Hepatocyte (in vitro differentiated cells): Measurements from ENCODE around the gene HPS4. TPM values are rescaled to one million over a fixed set of nuclear protein-coding genes. Genes with fewer than 3 reads are reported as not detected.
"Not testable (repeated sequence)": the region's sequence is repeated elsewhere in the genome, so short reads cannot be mapped to it uniquely, and the experiment has no call there.

Experiments
- DNase-seq: peaks from one replicate; pipeline ENCODE4 v3.0.0-alpha.2; 2016; ENCODE audit warnings: low spot score
- H2AFZ ChIP-seq: fragments of 200-600 bp; sonication (generic); 2 replicates; pipeline ENCODE4 v1.6.0; 2016; ENCODE audit warnings: antibody characterized with exemption, mild to moderate bottlenecking
- H3K27ac ChIP-seq: fragments of 200-600 bp; sonication (generic); 2 replicates; pipeline ENCODE4 v1.5.1; 2016; ENCODE audit warnings: mild to moderate bottlenecking
- H3K27me3 ChIP-seq: fragments of 200-600 bp; sonication (generic); 2 replicates; pipeline ENCODE4 v1.6.1; 2016
- H3K36me3 ChIP-seq: fragments of 200-600 bp; sonication (generic); replicated peaks from 2 replicates; pipeline ENCODE4 v1.5.1; 2016; ENCODE audit warnings: low read depth; ENCODE audit not compliant: insufficient read depth
- H3K4me1 ChIP-seq: fragments of 200-600 bp; sonication (generic); 2 replicates; pipeline ENCODE4 v1.5.1; 2016; ENCODE audit warnings: mild to moderate bottlenecking, moderate library complexity; ENCODE audit not compliant: insufficient read depth
- H3K4me2 ChIP-seq: fragments of 200-600 bp; sonication (generic); 2 replicates; pipeline ENCODE4 v1.6.0; 2016
- H3K4me3 ChIP-seq: fragments of 200-600 bp; sonication (generic); 2 replicates; pipeline ENCODE4 v1.5.1; 2016; ENCODE audit warnings: mild to moderate bottlenecking
- H3K79me2 ChIP-seq: fragments of 200-600 bp; sonication (generic); 2 replicates; pipeline ENCODE4 v1.6.0; 2017; ENCODE audit warnings: mild to moderate bottlenecking
- H3K9me2 ChIP-seq: fragments of 200-600 bp; sonication (generic); replicated peaks from 2 replicates; pipeline ENCODE4 v1.6.0; 2017; ENCODE audit warnings: mild to moderate bottlenecking; ENCODE audit not compliant: insufficient read depth
- H3K9me3 ChIP-seq: fragments of 200-600 bp; sonication (generic); 2 replicates; pipeline ENCODE4 v1.5.1; 2016; ENCODE audit warnings: low read depth, mild to moderate bottlenecking
- H4K20me1 ChIP-seq: fragments of 200-600 bp; sonication (generic); 2 replicates; pipeline ENCODE4 v1.6.0; 2016; ENCODE audit warnings: mild to moderate bottlenecking; ENCODE audit not compliant: insufficient read depth, poor library complexity, severe bottlenecking
- CTCF ChIP-seq: fragments of 200-600 bp; sonication (generic); IDR thresholded peaks from 2 replicates; pipeline ENCODE4 v1.5.1; 2016; ENCODE audit warnings: antibody characterized with exemption, mild to moderate bottlenecking; ENCODE audit not compliant: poor library complexity
- EZH2 ChIP-seq: fragments of 200-600 bp; sonication (generic); IDR thresholded peaks from 2 replicates; pipeline ENCODE4 v1.6.1; 2016; ENCODE audit warnings: antibody characterized with exemption, mild to moderate bottlenecking, borderline replicate concordance
- EZH2phosphoT487 ChIP-seq: fragments of 200-600 bp; sonication (generic); IDR thresholded peaks from one replicate; pipeline ENCODE4 v1.6.1; 2018; ENCODE audit warnings: antibody characterized with exemption, mild to moderate bottlenecking, low read depth, moderate library complexity; ENCODE audit not compliant: unreplicated experiment, severe bottlenecking
- WGBS: methylation state at CpG from one replicate; pipeline ENCODE4 v1.1.6; 2016; ENCODE audit warnings: low lambda C conversion rate; ENCODE audit errors: missing lambda C conversion rate; 5-methylcytosine and 5-hydroxymethylcytosine counted together
- polyA plus RNA-seq: library from polyadenylated mRNA; unstranded; fragments of >200 nt; fragmentation: Nextera tagmentation; extraction: Ambion mirVana; gene quantifications from 2 replicates; pipeline ENCODE4 v1.2.1, GENCODE V29; 2016
- total RNA-seq: library from RNA; depleted of rRNA; stranded (reverse); fragments of >200 nt; gene quantifications from 2 replicates; pipeline ENCODE4 v1.2.3, GENCODE V29; 2014

Gene HPS4
- total and polyA plus RNA-seq, 2 experiments from 2014 or later: 20.2 to 36.7 TPM

DNA sequence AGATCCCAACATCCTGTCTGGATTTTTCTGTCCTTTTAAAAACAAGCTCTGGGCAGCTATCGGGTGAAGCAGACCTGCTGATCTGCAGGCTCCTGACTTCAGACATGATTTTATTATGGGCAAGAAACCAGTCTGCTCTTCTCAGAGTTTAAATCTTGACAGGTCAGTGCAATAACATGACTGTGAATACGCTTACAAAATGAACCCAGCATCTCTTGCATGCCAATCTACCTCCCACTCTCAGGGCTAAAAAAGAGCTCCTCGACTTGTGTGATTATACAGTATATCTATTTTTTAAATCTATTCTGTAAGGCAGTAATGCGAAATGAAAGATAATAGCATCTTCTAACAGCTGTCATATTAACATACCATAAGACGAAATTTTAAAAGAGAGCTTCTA, 73.2 kb downstream of the HPS4 start:
- no peak for TF ChIP-seq EZH2
- TF ChIP-seq EZH2phosphoT487: no peak
- TF ChIP-seq CTCF: no peak
- H3K27me3 ChIP-seq: peaks cover 14% of the 10 kb centered on the region
- H3K27ac ChIP-seq: no peak overlapping the region
- H2AFZ ChIP-seq: no peak overlapping the region
- no peaks in the 10 kb centered on the region for H4K20me1 ChIP-seq
- no peaks in the 10 kb centered on the region for H3K4me1 ChIP-seq
- DNase-seq: no peak
- H3K36me3 ChIP-seq: no peaks in the 10 kb centered on the region
- no peaks in the 10 kb centered on the region for H3K9me2 ChIP-seq
- no peak overlapping the region for H3K4me2 ChIP-seq
- H3K79me2 ChIP-seq: no peaks in the 10 kb centered on the region
- no peak overlapping the region for H3K4me3 ChIP-seq
- 81% methylated on average over 5 of the region's 5 CpGs for WGBS
- no peaks in the 10 kb centered on the region for H3K9me3 ChIP-seq

GRCh38 chr22:26409719-26410335, 73.8 kb downstream of the HPS4 start:
- H3K4me3 ChIP-seq: no peak overlapping the region
- H3K4me2 ChIP-seq: no peak overlapping the region
- H3K27ac ChIP-seq: no peak overlapping the region
- no peaks in the 10 kb centered on the region for H4K20me1 ChIP-seq
- peaks cover 17% of the 10 kb centered on the region for H3K27me3 ChIP-seq
- no peak overlapping the region for H2AFZ ChIP-seq
- H3K9me2 ChIP-seq: no peaks in the 10 kb centered on the region
- 82% methylated on average over 5 of the region's 5 CpGs for WGBS
- no peaks in the 10 kb centered on the region for H3K4me1 ChIP-seq
- no peaks in the 10 kb centered on the region for H3K79me2 ChIP-seq
- H3K36me3 ChIP-seq: no peaks in the 10 kb centered on the region
- no peaks in the 10 kb centered on the region for H3K9me3 ChIP-seq
- TF ChIP-seq EZH2phosphoT487: no peak
- TF ChIP-seq CTCF: no peak
- TF ChIP-seq EZH2: no peak
- no peak for DNase-seq

DNA sequence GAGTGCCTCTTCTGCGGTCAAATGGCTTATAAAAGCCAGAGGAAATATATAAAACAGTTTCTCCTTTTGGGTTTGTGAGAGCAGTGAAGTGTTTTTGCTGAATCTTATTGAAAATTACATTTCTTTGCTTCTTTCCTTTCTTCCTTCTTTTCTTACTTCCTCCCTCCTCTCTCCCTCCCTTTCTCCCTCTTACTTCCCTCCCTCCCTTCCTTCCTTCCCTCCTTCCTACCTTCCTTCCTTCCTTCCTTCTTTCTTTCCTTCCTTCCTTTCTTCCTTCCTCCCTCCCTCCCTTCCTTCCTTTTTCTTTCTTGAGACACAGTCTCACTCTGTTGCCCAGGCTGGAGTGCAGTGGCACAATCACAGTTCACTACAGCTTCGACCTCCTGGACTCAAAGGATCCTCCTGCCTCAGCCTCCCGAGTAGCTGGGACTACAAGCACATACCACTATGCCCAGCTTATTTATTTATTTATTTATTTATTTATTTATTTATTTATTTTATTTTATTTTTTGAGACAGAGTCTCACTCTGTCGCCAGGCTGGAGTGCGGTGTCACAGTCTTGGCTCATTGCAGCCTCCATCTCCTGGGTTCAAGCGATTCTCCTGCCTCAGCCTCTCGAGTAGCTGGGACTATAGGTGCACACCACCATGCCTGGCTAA, 74.9 kb downstream of the HPS4 start:
- not testable (repeated sequence) for H3K27ac ChIP-seq, H3K9me3 ChIP-seq, H3K4me2 ChIP-seq, H3K9me2 ChIP-seq, DNase-seq, H3K4me3 ChIP-seq, H2AFZ ChIP-seq, H3K4me1 ChIP-seq, H3K79me2 ChIP-seq, H4K20me1 ChIP-seq, H3K36me3 ChIP-seq
- 94% methylated on average over 7 of the region's 7 CpGs for WGBS
- peaks cover 18% of the 10 kb centered on the region for H3K27me3 ChIP-seq

DNA sequence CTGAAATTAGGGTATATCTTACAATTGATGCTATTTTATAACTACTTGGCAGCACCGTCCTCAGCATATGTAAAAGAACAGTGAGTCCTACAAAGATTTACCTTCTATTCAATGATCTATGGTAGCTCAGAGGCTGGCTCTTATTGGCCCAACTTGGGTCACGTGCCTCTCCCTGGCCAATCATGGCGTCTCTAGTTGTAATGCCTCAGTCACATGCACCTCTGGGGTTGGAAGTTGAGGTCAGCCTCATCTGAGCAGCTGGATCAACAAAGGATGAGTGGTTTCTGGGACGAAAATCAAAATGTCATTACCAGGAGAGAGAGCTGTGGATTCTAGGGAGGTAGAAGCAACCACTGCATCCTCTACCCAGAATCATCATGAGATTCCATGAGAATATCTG, 77.5 kb downstream of the HPS4 start:
- 92% methylated on average over 4 of the region's 4 CpGs for WGBS
- DNase-seq: no peak
- H3K4me1 ChIP-seq: no peaks in the 10 kb centered on the region

More for the DNA sequence above, 77.5 kb downstream of the HPS4 start:
- H4K20me1 ChIP-seq: no peaks in the 10 kb centered on the region
- no peaks in the 10 kb centered on the region for H3K9me3 ChIP-seq
- no peak overlapping the region for H2AFZ ChIP-seq
- H3K27ac ChIP-seq: no peak overlapping the region
- H3K4me3 ChIP-seq: no peak overlapping the region
- TF ChIP-seq CTCF: no peak
- no peak for TF ChIP-seq EZH2phosphoT487
- no peak for TF ChIP-seq EZH2
- H3K79me2 ChIP-seq: no peaks in the 10 kb centered on the region
- no peak overlapping the region for H3K4me2 ChIP-seq
- H3K36me3 ChIP-seq: no peaks in the 10 kb centered on the region
- H3K9me2 ChIP-seq: no peaks in the 10 kb centered on the region
- peaks cover 4% of the 10 kb centered on the region for H3K27me3 ChIP-seq
